GM19397 (cell line): Measurements from ENCODE around the gene DBNDD2.

Experiments
- ATAC-seq: cut with Tn5 transposase; IDR thresholded peaks from one replicate; pipeline ENCODE4 v1.9.1; 2021; ENCODE audit warnings: mild to moderate bottlenecking, moderate library complexity; ENCODE audit not compliant: unreplicated experiment

DBNDD2 gene

DNA sequence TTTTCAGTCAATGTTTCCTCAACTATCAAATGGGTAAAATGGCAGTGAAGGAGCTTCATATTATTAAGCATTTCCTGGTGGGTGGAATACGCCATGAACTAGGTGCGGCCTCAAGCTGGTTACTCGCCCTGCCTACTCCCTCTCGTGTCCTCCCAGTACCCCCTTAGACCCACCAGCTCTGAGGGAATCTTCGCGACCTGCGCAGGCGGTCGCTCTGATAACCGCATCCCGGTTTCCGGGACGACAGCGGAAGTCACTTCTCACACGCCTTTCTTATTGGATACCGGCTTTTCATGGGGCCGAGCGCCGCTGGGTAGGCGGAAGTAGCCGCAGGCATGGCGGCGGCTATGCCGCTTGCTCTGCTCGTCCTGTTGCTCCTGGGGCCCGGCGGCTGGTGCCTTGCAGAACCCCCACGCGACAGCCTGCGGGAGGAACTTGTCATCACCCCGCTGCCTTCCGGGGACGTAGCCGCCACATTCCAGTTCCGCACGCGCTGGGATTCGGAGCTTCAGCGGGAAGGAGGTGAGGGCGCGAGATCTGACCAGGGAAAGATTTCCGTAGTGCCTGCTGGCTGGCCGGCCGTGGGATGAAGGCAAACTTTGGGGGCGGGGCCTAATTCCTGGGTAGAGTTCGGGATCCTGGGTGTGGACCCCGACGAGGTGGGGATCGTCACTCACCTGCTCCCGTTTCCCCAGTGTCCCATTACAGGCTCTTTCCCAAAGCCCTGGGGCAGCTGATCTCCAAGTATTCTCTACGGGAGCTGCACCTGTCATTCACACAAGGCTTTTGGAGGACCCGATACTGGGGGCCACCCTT is 7.9 kb downstream of the DBNDD2 start, which contains the start of gene PIGT:
Gene PIGT (plus strand): TSS at position 320 of the 816 bp plus-strand sequence. CDS start 16 bp downstream, at position 336.
- peak; percentile 59 for ATAC-seq

- ATAC-seq: no peak
Observed at GRCh38 chr20:45416917-45417316, 8.8 kb downstream of the DBNDD2 start.

- peak; percentile 75 for ATAC-seq
Observed at GRCh38 chr20:45419188-45420091, 11.4 kb downstream of the DBNDD2 start.

- no peak for ATAC-seq
Observed at GRCh38 chr20:45420125-45420524, 12.0 kb downstream of the DBNDD2 start.

GRCh38 chr20:45423700-45424099 is 15.6 kb downstream of the DBNDD2 start:
- no peak for ATAC-seq

DNA sequence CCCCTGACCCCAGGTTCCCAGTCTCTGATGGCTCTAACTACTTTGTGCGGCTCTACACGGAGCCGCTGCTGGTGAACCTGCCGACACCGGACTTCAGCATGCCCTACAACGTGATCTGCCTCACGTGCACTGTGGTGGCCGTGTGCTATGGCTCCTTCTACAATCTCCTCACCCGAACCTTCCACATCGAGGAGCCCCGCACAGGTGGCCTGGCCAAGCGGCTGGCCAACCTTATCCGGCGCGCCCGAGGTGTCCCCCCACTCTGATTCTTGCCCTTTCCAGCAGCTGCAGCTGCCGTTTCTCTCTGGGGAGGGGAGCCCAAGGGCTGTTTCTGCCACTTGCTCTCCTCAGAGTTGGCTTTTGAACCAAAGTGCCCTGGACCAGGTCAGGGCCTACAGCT is 17.5 kb downstream of the DBNDD2 start:
- no peak for ATAC-seq

DNA sequence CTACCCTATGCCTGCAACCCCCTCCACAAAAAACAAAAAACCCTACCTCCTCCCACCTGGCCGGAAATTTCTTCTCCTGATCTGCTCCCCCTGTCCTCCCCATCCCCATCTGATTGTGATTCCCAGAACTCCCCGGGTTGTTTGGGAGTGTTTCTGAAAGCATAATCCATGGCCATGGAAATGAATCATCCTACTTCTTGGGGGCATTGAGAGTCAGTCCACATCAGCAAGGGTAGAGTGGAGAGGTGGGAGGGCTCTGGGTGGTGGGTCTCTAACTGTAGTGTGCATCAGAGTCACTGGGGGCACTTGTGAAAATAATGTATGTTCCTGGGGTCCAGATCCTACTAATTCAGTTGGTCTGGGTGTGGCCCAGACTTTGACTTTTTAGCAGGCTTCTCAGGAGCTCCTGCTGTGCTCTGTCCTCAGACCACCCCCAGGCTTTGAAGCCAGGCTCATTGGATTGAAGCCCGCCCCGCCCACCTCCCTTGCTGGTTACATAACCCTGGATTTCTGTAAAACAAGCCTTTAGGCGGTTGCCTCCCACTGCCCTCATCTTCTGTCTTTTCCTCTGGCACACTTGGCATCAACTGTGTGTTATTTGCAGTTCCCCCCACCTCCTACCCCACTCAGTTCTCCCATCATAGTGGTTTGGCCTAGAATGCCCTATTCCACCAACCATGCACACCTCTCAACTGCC is 18.4 kb downstream of the DBNDD2 start:
- ATAC-seq: no peak

DNA sequence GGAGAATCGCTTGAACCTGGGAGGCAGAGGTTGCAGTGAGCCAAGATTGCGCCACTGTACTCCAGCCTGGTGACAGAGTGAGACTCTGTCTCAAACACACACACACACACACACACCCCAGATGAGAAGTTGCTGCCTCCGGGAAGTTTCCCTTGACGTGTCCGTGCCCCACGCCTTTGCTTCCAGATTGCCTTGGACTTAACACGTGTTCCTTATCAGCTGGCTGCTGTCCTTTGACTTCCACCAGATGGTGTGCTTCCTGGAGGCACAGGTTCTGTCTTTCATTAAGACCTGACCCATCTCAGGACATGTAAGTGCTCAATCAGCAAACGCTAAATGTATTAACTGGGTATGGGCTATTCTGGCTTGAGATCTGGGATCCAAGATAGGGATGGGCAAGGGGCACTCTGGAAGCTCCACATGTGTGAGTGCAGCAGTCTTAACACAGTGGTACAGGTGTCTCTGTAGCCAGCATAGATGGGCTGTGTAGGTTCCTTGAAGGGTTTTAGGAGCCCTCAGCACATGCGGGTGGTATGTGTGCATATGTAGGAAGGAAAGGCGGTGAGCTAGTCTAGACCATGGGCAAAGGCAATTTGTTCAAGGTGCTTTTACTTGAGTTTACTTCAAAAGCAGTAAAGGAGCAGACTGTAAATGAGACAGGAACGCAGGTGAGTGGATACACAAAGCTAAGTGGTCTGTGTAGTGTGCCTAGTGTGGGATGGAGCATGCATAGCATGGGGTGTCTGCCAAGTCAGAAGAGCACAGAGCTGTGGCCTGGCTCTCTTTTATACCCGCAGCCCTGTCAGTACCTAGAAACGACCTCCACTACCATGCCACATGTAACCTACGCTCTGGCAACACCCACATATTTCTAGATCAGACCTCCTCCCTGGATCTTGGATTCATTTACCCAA is 19.4 kb downstream of the DBNDD2 start:
- ATAC-seq: no peak

DNA sequence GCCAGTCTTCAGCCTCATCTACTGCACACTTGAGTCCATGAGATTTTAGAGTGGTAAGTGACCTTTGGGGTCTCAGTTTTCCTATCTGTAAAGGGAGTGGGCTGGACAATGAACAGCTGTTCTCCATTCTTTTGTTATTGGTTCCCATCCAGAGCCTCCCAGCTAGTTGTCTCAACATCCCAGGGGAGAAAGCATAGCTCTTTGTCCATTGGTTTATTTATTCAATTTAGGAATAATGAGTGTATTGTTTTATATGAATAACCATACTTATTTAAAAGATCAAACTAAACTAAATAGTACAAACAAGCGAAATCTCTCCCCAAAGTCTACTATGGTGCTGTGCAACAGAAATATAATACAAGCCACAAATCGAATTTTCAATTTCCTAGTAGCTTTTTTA is 21.5 kb downstream of the DBNDD2 start:
- no peak for ATAC-seq

- ATAC-seq: no peak
Observed at GRCh38 chr20:45432294-45432693, 24.2 kb downstream of the DBNDD2 start.

GRCh38 chr20:45433316-45433715 is 25.2 kb downstream of the DBNDD2 start:
- no peak for ATAC-seq

GRCh38 chr20:45433976-45434375 is 25.9 kb downstream of the DBNDD2 start:
- ATAC-seq: no peak

DNA sequence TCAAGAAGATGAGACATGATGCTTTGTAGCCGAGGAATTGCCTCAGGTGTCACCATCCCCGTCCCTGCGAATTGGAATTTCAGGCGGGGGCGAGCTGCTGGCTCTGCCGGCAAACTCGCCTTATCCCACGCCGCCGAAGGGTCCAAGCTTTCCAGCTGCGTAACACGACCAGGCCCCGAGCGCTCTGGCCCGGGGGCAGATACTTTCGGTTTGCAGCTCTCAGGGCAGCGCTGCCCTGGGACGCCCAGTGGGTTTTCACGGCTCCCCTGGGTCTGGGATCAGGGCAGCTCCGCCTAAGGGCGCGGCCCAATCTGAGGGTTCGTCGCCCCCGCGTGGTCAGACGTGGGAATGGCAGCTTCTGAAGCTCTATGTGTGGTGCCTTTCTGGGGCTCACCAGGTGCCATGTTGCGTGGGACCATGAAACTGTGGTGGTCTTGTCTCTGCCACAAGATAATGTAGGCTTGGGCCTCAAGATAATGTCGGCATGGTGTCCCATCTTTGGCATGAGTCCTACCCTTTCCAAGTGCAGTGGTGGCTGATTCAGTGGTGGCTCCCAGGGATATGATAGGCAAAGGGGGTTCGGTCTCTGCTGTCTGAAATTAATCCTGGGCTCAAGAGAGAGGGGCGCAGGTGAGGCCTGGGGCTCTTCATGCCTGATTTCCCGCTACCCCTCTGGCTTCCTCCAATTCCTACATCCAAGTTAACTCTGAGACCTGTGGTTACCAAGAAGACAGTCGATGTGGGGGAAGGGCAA is 28.8 kb downstream of the DBNDD2 start:
- ATAC-seq: peak; percentile 78

- ATAC-seq: no peak
Observed at GRCh38 chr20:45440424-45440823, 32.3 kb downstream of the DBNDD2 start.

- ATAC-seq: no peak
Observed at GRCh38 chr20:45440891-45441685, 33.0 kb downstream of the DBNDD2 start.

DNA sequence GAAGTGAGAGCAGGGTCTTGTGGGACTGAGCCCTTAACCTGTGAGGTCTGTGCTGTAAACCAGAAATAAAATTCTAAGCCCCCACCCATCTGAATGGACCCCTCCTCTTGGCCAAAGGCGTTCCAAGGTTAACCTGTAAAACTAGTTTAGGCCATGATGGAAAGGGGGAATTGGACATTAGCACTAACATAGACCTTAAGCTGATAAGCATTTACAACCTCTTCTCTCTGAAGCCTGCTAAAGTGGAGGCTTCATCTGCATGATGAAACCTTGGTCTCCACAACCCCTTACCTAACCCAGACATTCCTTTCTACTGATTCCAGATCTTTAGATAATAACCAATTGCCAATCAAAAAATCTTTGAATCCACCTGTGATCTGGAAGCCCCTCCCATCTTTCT is 33.7 kb downstream of the DBNDD2 start:
- no peak for ATAC-seq

GRCh38 chr20:45444050-45444449 is 36.0 kb downstream of the DBNDD2 start:
- no peak for ATAC-seq

DNA sequence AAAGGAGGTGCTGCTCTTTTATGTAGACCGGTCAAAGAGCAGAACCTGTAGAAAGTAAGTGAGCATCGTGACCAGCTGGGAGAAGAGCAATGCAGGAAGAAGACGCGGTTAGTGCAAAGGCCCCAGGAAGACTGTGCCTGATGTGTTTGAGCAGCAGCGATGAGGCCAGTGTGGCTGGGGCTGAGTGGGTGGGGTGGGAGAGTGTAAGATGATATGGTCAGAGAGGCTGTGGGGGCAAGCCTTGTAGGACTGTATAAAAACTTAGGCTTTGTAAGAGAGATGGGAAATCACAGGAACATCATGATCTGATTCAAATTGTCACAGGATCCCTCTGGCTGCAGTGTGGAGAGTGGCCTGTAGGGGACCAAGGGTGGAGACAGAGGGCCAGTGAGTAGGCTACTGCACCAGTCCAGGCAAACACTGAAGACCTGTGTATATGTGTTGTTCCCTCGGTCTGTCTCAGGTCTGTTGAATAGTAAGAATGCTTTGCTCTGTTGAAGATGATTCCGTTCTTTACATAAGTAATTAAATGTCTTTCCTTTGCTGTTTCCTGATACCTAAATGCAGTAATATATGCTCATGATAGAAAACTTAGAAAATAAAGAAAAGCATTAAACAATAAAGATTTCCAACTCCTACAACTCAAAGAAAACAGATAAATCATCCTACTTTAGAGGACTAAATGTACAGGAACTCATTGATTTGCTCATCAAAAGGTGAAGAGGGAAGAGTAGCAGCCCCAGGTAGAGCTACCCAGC is 37.9 kb downstream of the DBNDD2 start:
- ATAC-seq: no peak
